Stomach (tissue), 4 donors: ENCODE measurements around the gene SKOR1.

Experiments used
- CTCF ChIP-seq, 7 experiments: fragments of 450-650 bp in 4 of 7; fragments of 200-600 bp in 3 of 7; sonication (generic) in 3 of 7; IDR thresholded peaks; one replicate each; pipeline ENCODE4 v1.5.1; 2016 to 2019; ENCODE audit warnings: antibody characterized with exemption in 7 of 7, control low read depth in 2 of 7, mild to moderate bottlenecking in 1 of 7
- EP300 ChIP-seq: sonication (generic); formaldehyde crosslinking; IDR thresholded peaks from one replicate; pipeline ENCODE4 v1.6.1; 2017; ENCODE audit warnings: antibody characterized with exemption
- POLR2A ChIP-seq, 4 donors: fragments of 450-650 bp; IDR thresholded peaks; one replicate each; pipeline ENCODE4 v1.6.1; 2016; ENCODE audit warnings: antibody characterized with exemption in 4 of 4, control low read depth in 2 of 4, mild to moderate bottlenecking in 1 of 4, moderate library complexity in 1 of 4

- TF ChIP-seq CTCF (IDR thresholded peaks at IDR 0.05), result no peak
- no peak for TF ChIP-seq EP300
- TF ChIP-seq POLR2A (IDR thresholded peaks at IDR 0.05), result no peak
Measured at GRCh38 chr15:67785431-67785830, 39.9 kb upstream of the SKOR1 start.
